HFF-Myc (cell line): ENCODE measurements around the gene SGCA.

Experiments used
- DNase-seq: peaks from one replicate; pipeline ENCODE4 v3.0.0-alpha.2; 2011; ENCODE audit warnings: low read depth; ENCODE audit errors: extremely low read depth
- H3K4me3 ChIP-seq: replicated peaks from 2 replicates; pipeline ENCODE4 v1.5.1; 2011; ENCODE audit warnings: low read depth, mild to moderate bottlenecking, control low read depth, low read length
- TF ChIP-seq, protein P1 (sequence below): IDR thresholded peaks from 2 replicates; pipeline ENCODE4 v1.5.1; 2012; ENCODE audit warnings: mild to moderate bottlenecking, low read depth, low read length, control low read depth; ENCODE audit errors: missing control alignments

SGCA gene

DNA sequence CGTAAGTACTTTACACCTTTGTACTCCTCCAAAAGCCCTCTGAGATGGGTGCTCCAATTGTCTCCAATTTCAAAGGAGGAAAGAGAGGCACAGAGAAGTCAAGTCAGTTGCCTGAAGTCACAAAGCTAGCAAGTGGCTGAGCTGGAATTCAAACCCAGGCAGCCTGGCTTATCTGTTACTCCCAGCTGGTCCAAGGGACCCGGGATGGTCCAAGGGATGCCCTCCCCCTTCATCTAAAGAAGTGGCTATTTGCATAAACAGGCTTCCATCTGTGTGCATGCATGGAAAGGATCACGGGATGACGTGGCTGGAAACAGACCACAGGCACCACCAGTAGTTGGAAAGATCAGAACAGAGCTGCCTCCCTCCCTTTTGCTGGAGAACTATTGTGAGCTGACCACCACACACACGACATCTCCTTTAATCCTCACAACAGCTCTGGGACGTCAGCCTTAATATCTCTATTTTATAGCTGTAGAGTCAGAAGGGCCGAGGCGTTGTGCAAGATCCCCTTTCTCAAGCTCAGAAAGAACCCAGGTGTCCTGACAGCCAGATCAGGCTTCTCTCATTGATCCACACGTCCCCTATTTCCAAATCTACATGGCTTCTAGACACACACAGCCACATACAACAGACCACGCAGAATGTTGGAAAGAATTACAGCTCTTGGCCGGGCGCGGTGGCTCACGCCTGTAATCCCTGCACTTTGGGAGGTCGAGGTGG, 46.5 kb downstream of the SGCA start:
- TF ChIP-seq, protein P1, sequence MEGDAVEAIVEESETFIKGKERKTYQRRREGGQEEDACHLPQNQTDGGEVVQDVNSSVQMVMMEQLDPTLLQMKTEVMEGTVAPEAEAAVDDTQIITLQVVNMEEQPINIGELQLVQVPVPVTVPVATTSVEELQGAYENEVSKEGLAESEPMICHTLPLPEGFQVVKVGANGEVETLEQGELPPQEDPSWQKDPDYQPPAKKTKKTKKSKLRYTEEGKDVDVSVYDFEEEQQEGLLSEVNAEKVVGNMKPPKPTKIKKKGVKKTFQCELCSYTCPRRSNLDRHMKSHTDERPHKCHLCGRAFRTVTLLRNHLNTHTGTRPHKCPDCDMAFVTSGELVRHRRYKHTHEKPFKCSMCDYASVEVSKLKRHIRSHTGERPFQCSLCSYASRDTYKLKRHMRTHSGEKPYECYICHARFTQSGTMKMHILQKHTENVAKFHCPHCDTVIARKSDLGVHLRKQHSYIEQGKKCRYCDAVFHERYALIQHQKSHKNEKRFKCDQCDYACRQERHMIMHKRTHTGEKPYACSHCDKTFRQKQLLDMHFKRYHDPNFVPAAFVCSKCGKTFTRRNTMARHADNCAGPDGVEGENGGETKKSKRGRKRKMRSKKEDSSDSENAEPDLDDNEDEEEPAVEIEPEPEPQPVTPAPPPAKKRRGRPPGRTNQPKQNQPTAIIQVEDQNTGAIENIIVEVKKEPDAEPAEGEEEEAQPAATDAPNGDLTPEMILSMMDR, result no peak
- H3K4me3 ChIP-seq, result peak overlapping the region; percentile 18; the same call in 1 of the 2 replicates
- DNase-seq, result no peak

DNA sequence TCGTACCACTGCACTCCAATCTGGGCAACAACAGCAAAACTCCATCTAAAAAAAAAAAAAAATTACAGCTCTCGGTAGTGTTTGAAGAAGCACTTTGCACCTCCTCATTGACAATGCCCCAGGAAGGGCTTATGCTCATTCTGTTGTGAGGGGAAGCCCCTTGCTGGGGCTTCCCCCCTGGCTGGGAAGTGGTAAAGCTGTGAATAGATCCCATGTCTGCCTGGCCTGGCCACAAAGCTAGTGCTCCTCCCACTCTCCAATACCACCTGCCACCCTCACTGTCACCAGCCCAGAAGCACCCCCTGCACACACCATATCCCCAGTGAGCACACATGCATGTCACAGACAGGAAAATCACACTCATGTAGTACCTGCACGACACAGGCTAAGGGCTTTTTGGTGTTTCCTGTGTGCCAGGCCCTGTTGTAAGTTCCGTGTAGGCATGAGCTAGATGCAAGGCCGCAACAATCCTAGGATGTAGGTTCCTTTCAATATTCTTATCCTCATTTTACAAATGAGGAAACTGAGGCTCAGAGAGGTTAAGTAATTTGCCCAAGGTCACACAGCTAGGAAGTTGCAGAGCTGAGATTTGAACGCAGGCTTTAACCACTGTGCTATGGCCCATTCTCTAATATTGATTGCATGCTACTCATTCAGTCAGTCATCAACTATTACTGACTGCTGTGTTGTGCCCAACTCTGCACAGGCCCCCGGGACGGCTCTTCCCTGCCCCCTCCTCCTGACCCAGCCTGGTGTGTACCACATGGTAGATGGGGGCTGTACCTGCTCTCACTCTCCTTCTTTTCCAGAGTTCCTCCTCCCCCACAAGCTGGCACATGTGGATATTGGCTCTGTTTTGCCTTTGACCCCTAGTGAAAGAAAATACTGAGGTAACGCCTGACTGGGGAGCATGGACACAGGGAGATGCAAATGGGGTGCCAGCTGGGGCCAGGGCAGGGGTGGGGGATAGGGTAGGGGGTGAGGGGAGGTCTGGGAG, 47.5 kb downstream of the SGCA start:
- no peak for DNase-seq
- H3K4me3 ChIP-seq, result no peak overlapping the region
- TF ChIP-seq, protein P1, result peak; percentile 12

DNA sequence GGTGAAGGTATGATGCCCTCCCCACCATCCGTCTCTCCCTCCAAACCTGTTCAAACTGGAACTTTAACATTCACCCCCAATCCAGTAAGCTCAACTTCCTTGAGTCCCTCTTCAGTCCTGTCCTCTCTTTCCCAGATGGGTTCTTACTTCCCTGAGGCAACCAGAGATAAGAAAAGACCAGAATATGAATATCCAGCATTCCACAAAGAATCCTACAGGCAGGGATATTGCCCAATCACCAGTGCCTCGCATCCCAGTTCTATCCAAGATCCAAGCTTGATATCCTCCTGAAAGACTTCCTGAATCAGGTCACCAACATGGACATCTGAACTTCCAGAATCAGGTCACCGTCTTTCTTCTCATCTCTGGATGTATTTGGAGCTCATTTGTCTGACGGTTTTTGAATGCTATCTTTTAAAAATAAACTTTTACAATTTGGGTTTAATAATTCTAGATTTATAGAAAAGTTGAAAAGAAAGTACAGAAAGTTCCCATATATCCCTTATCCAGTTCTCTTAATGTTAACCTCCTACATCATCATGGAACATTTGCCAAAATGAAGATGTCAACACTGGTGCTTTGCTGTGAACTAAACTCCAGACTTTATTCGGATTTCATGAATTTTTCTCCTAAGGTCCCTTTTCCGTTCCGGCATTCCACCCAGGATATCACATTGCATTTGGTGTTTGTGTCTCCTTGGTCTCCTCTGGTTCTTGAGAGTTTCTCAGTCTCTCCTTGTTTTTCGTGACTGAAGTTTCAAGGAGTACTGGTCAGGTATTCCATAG, 49.4 kb downstream of the SGCA start:
- TF ChIP-seq, protein P1, result no peak
- no peak overlapping the region for H3K4me3 ChIP-seq
- no peak for DNase-seq

DNA sequence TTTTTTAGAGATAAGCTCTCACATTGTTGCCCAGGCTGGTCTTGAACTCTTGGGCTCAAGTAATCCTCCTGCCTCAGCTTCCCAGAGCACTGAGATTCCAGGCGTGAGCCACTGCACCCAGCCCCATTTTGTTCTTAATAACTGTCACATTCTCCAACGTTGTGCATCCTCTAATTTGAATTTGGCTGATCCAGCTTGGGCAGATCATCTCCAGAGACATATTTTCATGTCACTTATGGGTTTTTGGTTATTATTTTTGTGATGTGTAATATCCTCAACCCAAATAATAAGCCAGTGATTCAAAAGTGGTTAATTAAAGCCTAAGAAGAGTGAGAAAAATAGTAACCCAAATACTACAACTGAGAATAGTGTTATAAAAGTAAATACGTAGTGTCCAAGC, 51.8 kb downstream of the SGCA start:
- no peak overlapping the region for H3K4me3 ChIP-seq
- DNase-seq, result no peak
- TF ChIP-seq, protein P1, result no peak

DNA sequence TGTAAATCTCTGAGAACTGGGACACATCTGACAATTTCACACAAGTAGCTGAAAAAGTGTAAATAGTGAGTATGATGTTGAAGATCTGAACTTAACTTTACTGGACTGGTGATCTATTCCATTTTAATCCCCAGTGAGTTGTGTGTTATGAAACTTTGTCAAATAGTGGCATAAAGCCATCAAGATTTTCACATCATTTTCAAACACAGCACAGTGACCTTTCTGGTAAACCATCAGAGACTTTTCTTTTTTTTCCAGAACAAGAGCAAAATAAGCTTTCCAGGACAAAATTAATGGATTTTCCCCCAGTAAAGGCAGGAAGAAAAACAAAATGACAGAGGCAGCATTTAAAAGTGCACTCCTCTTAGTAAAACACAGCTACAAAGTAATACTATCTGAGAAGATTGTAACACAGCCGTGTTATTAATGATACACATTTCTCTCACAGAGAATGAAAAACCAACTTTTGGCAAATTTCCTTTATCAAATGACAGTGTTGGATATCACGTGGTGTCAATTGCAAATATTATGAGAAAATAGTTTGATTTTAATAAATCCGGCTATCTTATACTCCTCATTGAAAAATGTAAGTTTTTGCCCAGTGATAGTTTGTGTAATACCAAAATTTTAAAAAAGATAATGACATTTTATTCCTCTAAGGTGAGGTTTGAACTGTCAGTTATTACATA, 52.4 kb downstream of the SGCA start:
- DNase-seq, result no peak
- H3K4me3 ChIP-seq, result no peak overlapping the region
- TF ChIP-seq, protein P1, result no peak
